Measurements from ENCODE around the gene FAM171A2. TPM values are rescaled to one million over a fixed set of nuclear protein-coding genes. Genes with fewer than 3 reads are reported as not detected.
"Not testable (repeated sequence)": the region's sequence is repeated elsewhere in the genome, so short reads cannot be mapped to it uniquely, and the experiment has no call there.

The FAM171A2 gene
- total RNA-seq, 2 donors from 2014 or later: 0.63 TPM; not detected in 1

GRCh38 chr17:44368391-44369243 is 5.0 kb upstream of the FAM171A2 start:
- H3K27ac ChIP-seq; H3K4me1 ChIP-seq (ENCODE audit: control insufficient read depth in 1 of 2, low read depth in 2 of 2); DNase-seq (ENCODE audit: low spot score); H3K4me3 ChIP-seq; H3K9me3 ChIP-seq; H3K27me3 ChIP-seq (replicated peaks; ENCODE audit: insufficient read depth); ATAC-seq (ENCODE audit: insufficient number of reproducible peaks, low FRiP score, low read depth); H3K36me3 ChIP-seq: not testable (repeated sequence)

GRCh38 chr17:44367231-44367979 is 3.8 kb upstream of the FAM171A2 start:
- DNase-seq (ENCODE audit: low spot score) (no peak), ATAC-seq (ENCODE audit: insufficient number of reproducible peaks, low FRiP score, low read depth) (no peak)
- TF ChIP-seq CTCF (IDR thresholded peaks at IDR 0.05): no peak

GRCh38 chr17:44365051-44365450 is 1.4 kb upstream of the FAM171A2 start:
- not testable (repeated sequence) for H3K27ac ChIP-seq; H3K9me3 ChIP-seq; H3K4me3 ChIP-seq; H3K4me1 ChIP-seq (ENCODE audit: control insufficient read depth in 1 of 2, low read depth in 2 of 2); H3K36me3 ChIP-seq; ATAC-seq (ENCODE audit: insufficient number of reproducible peaks, low FRiP score, low read depth); H3K27me3 ChIP-seq (replicated peaks; ENCODE audit: insufficient read depth); DNase-seq (ENCODE audit: low spot score)

More at GRCh38 chr17:44367231-44367979, 3.8 kb upstream of the FAM171A2 start:
- no peaks in the 10 kb centered on the region for H3K9me3 ChIP-seq
- H3K27me3 ChIP-seq (replicated peaks; ENCODE audit: insufficient read depth): peaks cover 5% of the 10 kb centered on the region
- peaks cover 7 to 10% of the 10 kb centered on the region in 2 donors for H3K4me1 ChIP-seq (ENCODE audit: control insufficient read depth in 1 of 2, low read depth in 2 of 2)
- H3K27ac ChIP-seq: no peak overlapping the region
- no peaks in the 10 kb centered on the region for H3K36me3 ChIP-seq
- H3K4me3 ChIP-seq: no peak overlapping the region

GRCh38 chr17:44362949-44363612 is 572 bp downstream of the FAM171A2 start:
- no peaks in the 10 kb centered on the region for H3K9me3 ChIP-seq
- H3K27me3 ChIP-seq (replicated peaks; ENCODE audit: insufficient read depth): peaks cover 5% of the 10 kb centered on the region
- H3K36me3 ChIP-seq: no peaks in the 10 kb centered on the region
- no peak for TF ChIP-seq CTCF (IDR thresholded peaks at IDR 0.05)
- H3K4me1 ChIP-seq (ENCODE audit: control insufficient read depth in 1 of 2, low read depth in 2 of 2): peaks cover 7 to 10% of the 10 kb centered on the region in 2 donors
- H3K4me3 ChIP-seq: peak overlapping the region; percentile 90
- DNase-seq (ENCODE audit: low spot score) (no peak), ATAC-seq (ENCODE audit: insufficient number of reproducible peaks, low FRiP score, low read depth) (no peak)
- no peak overlapping the region for H3K27ac ChIP-seq

- ATAC-seq (ENCODE audit: insufficient number of reproducible peaks, low FRiP score, low read depth) (no peak), DNase-seq (ENCODE audit: low spot score) (no peak)
- peaks cover 5% of the 10 kb centered on the region for H3K27me3 ChIP-seq (replicated peaks; ENCODE audit: insufficient read depth)
- H3K4me3 ChIP-seq: peak overlapping the region; percentile 90
- TF ChIP-seq CTCF (IDR thresholded peaks at IDR 0.05): no peak
- H3K9me3 ChIP-seq: no peaks in the 10 kb centered on the region
- H3K27ac ChIP-seq: no peak overlapping the region
- peaks cover 7 to 10% of the 10 kb centered on the region in 2 donors for H3K4me1 ChIP-seq (ENCODE audit: control insufficient read depth in 1 of 2, low read depth in 2 of 2)
- no peaks in the 10 kb centered on the region for H3K36me3 ChIP-seq
Measured at GRCh38 chr17:44362459-44362948, 1.1 kb downstream of the FAM171A2 start.

Measured in thoracic aorta (tissue), 2 donors.